ENCODE measurements around the gene AHCYL2. TPM values are rescaled to one million over a fixed set of nuclear protein-coding genes. Genes with fewer than 3 reads are reported as not detected.

AHCYL2 gene
- total RNA-seq (11.0 and 13.5 TPM in 2 replicates), polyA plus RNA-seq (10.0 and 10.8 TPM in 2 replicates), polyA minus RNA-seq (25.6 and 27.4 TPM in 2 replicates), Bru-seq, nascent RNA (percentile 64 among the genes with signal in this experiment), BruChase-seq, experiment 1, labeled RNA remaining after a 6-hour chase (percentile 76 among the genes with signal in this experiment), BruChase-seq, experiment 2, labeled RNA remaining after a 2-hour chase (percentile 73 among the genes with signal in this experiment)
- 7.9 and 8.7 TPM in 2 replicates for polyA plus RNA-seq (2011; cell fraction: cytosol; rRNA removed)
- polyA plus RNA-seq (2011; cell fraction: nucleus; rRNA removed): 24.8 and 25.7 TPM in 2 replicates
- polyA plus RNA-seq (2012): 12.2 and 13.3 TPM in 2 replicates
- 10.4 TPM for polyA minus RNA-seq (2011; cell fraction: cytosol; rRNA and poly(A)+ RNA removed)
- 13.8 and 22.9 TPM in 2 replicates for polyA minus RNA-seq (2011; cell fraction: nucleus; rRNA and poly(A)+ RNA removed)
- long read RNA-seq, full-length matches to known transcripts: 13 of 20 reads
- long read RNA-seq, partial matches to known transcripts: 2 of 20 reads
- long read RNA-seq, other reads (novel, unspliced or antisense): 5 of 20 reads

GRCh38 chr7:129224251-129225205 is at the start of gene AHCYL2:
TSS of gene AHCYL2 (plus strand) at chr7:129225030.
- Histone ChIP-seq H3K4me2 (ENCODE audit: insufficient read depth, low read length) (peak within 1 kb of the TSS; percentile 90), H3K4me3 (replicated peaks in 1 of 3; ENCODE audit: insufficient read depth in 1 of 3, low read depth in 1 of 3, low read length in 3 of 3) (peak within 1 kb of the TSS; percentile 74 to 94 (median 79)), H3K9me3 (replicated peaks; ENCODE audit: control insufficient read depth, insufficient read depth, low read length) (no peaks in the 10 kb centered on the region), H2AFZ (ENCODE audit: low read depth, low read length) (peak within 1 kb of the TSS; percentile 99), H3K9me1 (replicated peaks; ENCODE audit: control insufficient read depth, extremely low read depth, insufficient read depth, low read length) (no peaks in the 10 kb centered on the region), H3K27ac (ENCODE audit: insufficient read depth, low read depth, low read length) (peak within 1 kb of the TSS; percentile 92), H3K27me3 (ENCODE audit: control insufficient read depth in 2 of 2, insufficient read depth in 2 of 2, low read length in 2 of 2) (no peaks in the 10 kb centered on the region), H3K36me3 (ENCODE audit: control insufficient read depth in 2 of 2, extremely low read depth in 1 of 2, insufficient read depth in 2 of 2, low read length in 2 of 2) (no peaks in the 10 kb centered on the region), H4K20me1 (replicated peaks; ENCODE audit: control insufficient read depth, extremely low read depth, insufficient read depth, low read length) (no peaks in the 10 kb centered on the region), H3K9ac (replicated peaks; ENCODE audit: extremely low read depth, insufficient read depth, low read length) (peak within 1 kb of the TSS; percentile 96), H3K4me1 (ENCODE audit: control insufficient read depth, extremely low read depth, insufficient read depth, low read length) (peaks cover 22% of the 10 kb centered on the region), H3K79me2 (ENCODE audit: control insufficient read depth, insufficient read depth, low read length) (peaks cover 2% of the 10 kb centered on the region)
- ChIA-PET CTCF (interaction anchor here (0.6 to 3.0 kb wide), 11 partner anchors 14 to 240 kb away, joined by 3 to 30 read pairs (median 4); no protein-coding TSS in a partner anchor), POLR2A (no interaction called here)
- intact Hi-C loops (cut with micrococcal nuclease) (loop anchor here (1.0 kb wide), 1 partner anchor 47 kb away; no protein-coding TSS in a partner anchor), dilution Hi-C loops (cut with MboI; ENCODE audit: extremely low pct_ligation_motif_present, low sequenced_read_pairs) (no loop called here)
- FAIRE-seq (peak; percentile 90), DNase-seq (ENCODE audit: low read depth, low spot score) (peak; percentile 98)
- TF ChIP-seq JUN (IDR thresholded peaks at IDR 0.05; ENCODE audit: borderline replicate concordance, insufficient read depth, insufficient read length, low read depth) (no peak), EZH2 (IDR thresholded peaks at IDR 0.05; ENCODE audit: borderline replicate concordance, low read depth, low read length, severe bottlenecking) (no peak), POLR2A (IDR thresholded peaks at IDR 0.05; ENCODE audit: low read depth, low read length) (no peak), MYC (IDR thresholded peaks at IDR 0.05; ENCODE audit: low read depth, low read length) (no peak), POLR2AphosphoS5 (IDR thresholded peaks at IDR 0.05; ENCODE audit: insufficient read depth, low read depth, low read length) (peak; percentile 32), GATA2 (IDR thresholded peaks at IDR 0.05; ENCODE audit: insufficient read depth, insufficient read length, low read depth, low read length) (no peak), FOS (IDR thresholded peaks at IDR 0.05; ENCODE audit: borderline replicate concordance, insufficient read depth, low read length) (no peak), CTCF (IDR thresholded peaks at IDR 0.05; ENCODE audit: extremely low read depth in 1 of 2, insufficient read depth in 1 of 2, low read depth in 1 of 2, low read length in 2 of 2) (no peak)
- TF ChIP-seq, protein P1, sequence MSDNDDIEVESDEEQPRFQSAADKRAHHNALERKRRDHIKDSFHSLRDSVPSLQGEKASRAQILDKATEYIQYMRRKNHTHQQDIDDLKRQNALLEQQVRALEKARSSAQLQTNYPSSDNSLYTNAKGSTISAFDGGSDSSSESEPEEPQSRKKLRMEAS (IDR thresholded peaks at IDR 0.05; ENCODE audit: insufficient read depth, insufficient read length): peak; percentile 90
- TSS peak; percentile 78 for BruUV-seq (replicated peaks)
